Keratinocyte (primary cell): ENCODE data around the gene JAG2. TPM values are rescaled to one million over a fixed set of nuclear protein-coding genes. Genes with fewer than 3 reads are reported as not detected.

Experiments
- DNase-seq: peaks from one replicate; pipeline ENCODE4 v3.0.0-alpha.2; 2011; ENCODE audit warnings: low read depth, missing footprints, low spot score
- FAIRE-seq: peaks from 2 replicates; lab custom pipeline; 2011; peaks lifted over from hg19 to GRCh38; lab: Jason Lieb, UNC
- H2AFZ ChIP-seq: 2 replicates; pipeline ENCODE4 v1.6.0; 2012; ENCODE audit warnings: low read length, control low read depth, inconsistent platforms; ENCODE audit not compliant: control insufficient read depth
- H3K27ac ChIP-seq: 2 replicates; pipeline ENCODE4 v1.5.1; 2011; ENCODE audit warnings: low read length; ENCODE audit not compliant: control insufficient read depth, insufficient read depth
- H3K27me3 ChIP-seq: 3 replicates; pipeline ENCODE4 v1.6.0; 2011; ENCODE audit warnings: low read length; ENCODE audit not compliant: control insufficient read depth, insufficient read depth; ENCODE audit errors: extremely low read depth
- H3K36me3 ChIP-seq, 2 experiments: 2 replicates in 1 of 2; 3 replicates in 1 of 2; pipeline ENCODE4 v1.5.1; 2011; ENCODE audit warnings: low read length in 2 of 2, mild to moderate bottlenecking in 1 of 2; ENCODE audit not compliant: control insufficient read depth in 2 of 2, insufficient read depth in 2 of 2; ENCODE audit errors: extremely low read depth in 1 of 2
- H3K4me1 ChIP-seq: 3 replicates; pipeline ENCODE4 v1.5.1; 2011; ENCODE audit warnings: low read length; ENCODE audit not compliant: control insufficient read depth, insufficient read depth; ENCODE audit errors: extremely low read depth
- H3K4me2 ChIP-seq: 3 replicates; pipeline ENCODE4 v1.6.0; 2011; ENCODE audit warnings: low read depth, low read length; ENCODE audit not compliant: control insufficient read depth, insufficient read depth; ENCODE audit errors: extremely low read depth
- H3K4me3 ChIP-seq, 3 experiments: fragments of 200-600 bp in 1 of 3; sonication (generic) in 1 of 3; 2 replicates in 2 of 3; 3 replicates in 1 of 3; pipeline ENCODE4 v1.5.1; 2011 to 2016; ENCODE audit warnings: low read length in 3 of 3, mild to moderate bottlenecking in 3 of 3, control low read depth in 2 of 3, inconsistent platforms in 1 of 3, low read depth in 1 of 3, mixed read lengths in 1 of 3, mixed run types in 1 of 3, moderate library complexity in 1 of 3; ENCODE audit not compliant: control insufficient read depth in 2 of 3, insufficient read depth in 2 of 3; ENCODE audit errors: extremely low read depth in 1 of 3
- H3K79me2 ChIP-seq: 2 replicates; pipeline ENCODE4 v1.6.0; 2012; ENCODE audit warnings: low read length; ENCODE audit not compliant: control insufficient read depth, insufficient read depth
- H3K9ac ChIP-seq: 3 replicates; pipeline ENCODE4 v1.6.0; 2011; ENCODE audit warnings: low read length; ENCODE audit not compliant: control insufficient read depth, insufficient read depth; ENCODE audit errors: extremely low read depth
- H3K9me1 ChIP-seq: 3 replicates; pipeline ENCODE4 v1.6.0; 2011; ENCODE audit warnings: low read length; ENCODE audit not compliant: control insufficient read depth, insufficient read depth; ENCODE audit errors: extremely low read depth
- H3K9me3 ChIP-seq: 2 replicates; pipeline ENCODE4 v1.5.1; 2012; ENCODE audit warnings: low read depth, low read length; ENCODE audit not compliant: control insufficient read depth
- H4K20me1 ChIP-seq: 3 replicates; pipeline ENCODE4 v1.6.0; 2011; ENCODE audit warnings: low read length; ENCODE audit not compliant: control insufficient read depth, insufficient read depth; ENCODE audit errors: extremely low read depth
- EZH2 ChIP-seq: IDR thresholded peaks from one replicate; pipeline ENCODE4 v1.6.1; 2012; ENCODE audit warnings: inconsistent platforms, mild to moderate bottlenecking, low read length, moderate library complexity
- dilution Hi-C: fragments of 300-500 bp; cut with MboI; formaldehyde crosslinking; loops from one replicate; pipeline ENCODE4 v1.7.0; 2020; ENCODE audit warnings: low sequenced_read_pairs; ENCODE audit not compliant: extremely low pct_ligation_motif_present
- polyA plus RNA-seq, 5 experiments: library from polyadenylated mRNA; depleted of rRNA in 3 of 5; stranded (reverse) in 3 of 5; stranded (forward) in 1 of 5; unstranded in 1 of 5; fragments of >200 nt; gene quantifications; 1 replicate in 1 of 5; 2 replicates in 3 of 5; 3 replicates in 1 of 5; pipeline versions ENCODE4 v1.2.1 to v1.2.3, GENCODE V29; 2011 to 2012; ENCODE audit warnings: missing spikeins in 2 of 5, low read depth in 1 of 5, low replicate concordance in 1 of 5
- TF ChIP-seq, protein P1 (sequence below), 3 experiments: IDR thresholded peaks in 1 of 3; conservative IDR thresholded peaks in 1 of 3; optimal IDR thresholded peaks in 1 of 3; 2 replicates in 2 of 3; 3 replicates in 1 of 3; pipeline versions ENCODE3 to v1.5.1; 2011; ENCODE audit warnings: low read length in 3 of 3, mild to moderate bottlenecking in 3 of 3, moderate library complexity in 2 of 3, control low read depth in 1 of 3, inconsistent platforms in 1 of 3; ENCODE audit not compliant: insufficient read depth in 2 of 3; ENCODE audit errors: extremely low read depth in 1 of 3

Gene JAG2
- polyA plus RNA-seq, 1 donor (not counting 4 experiments of a cell fraction or from before 2014, with no cell fraction given) = 28.3 TPM

DNA sequence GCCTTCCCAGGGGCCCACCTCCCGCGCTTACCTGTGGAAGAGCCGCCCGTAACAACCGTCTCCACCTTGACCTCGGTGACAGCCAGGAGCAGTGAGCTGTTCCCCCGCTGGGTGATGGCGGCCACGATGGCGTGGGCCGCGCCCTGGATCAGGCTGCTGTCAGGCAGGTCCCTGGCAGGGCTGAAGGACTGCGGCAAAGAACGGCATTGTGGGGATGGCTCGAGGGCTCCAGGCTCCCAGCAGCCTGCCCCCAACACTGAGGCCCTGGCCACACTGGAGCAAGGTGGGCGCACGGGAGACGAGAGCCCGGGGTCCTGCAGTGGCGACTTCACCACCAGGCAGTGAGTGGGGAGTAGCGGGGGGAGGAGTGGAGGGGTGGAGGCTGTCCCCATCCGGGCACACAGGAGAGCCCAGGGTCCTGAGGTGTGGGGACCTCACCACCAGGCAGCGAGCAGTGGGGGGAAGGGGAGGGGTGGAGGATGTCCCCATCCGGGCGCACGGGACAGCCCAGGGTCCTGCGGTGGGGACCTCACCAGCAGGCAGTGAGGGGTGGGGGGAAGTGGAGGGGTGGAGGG is 25.0 kb downstream of the JAG2 start:
- DNase-seq (no peak), FAIRE-seq (no peak)
- Histone ChIP-seq H3K36me3 (peaks cover 27 to 32% of the 10 kb centered on the region in 2 experiments), H3K9me3 (peaks cover 7% of the 10 kb centered on the region), H2AFZ (no peak overlapping the region), H3K4me2 (no peak overlapping the region), H3K4me1 (no peaks in the 10 kb centered on the region), H3K27me3 (no peaks in the 10 kb centered on the region), H3K27ac (no peak overlapping the region), H3K4me3 (no peak overlapping the region), H3K79me2 (no peaks in the 10 kb centered on the region), H3K9ac (no peak overlapping the region), H3K9me1 (no peaks in the 10 kb centered on the region), H4K20me1 (no peaks in the 10 kb centered on the region)
- dilution Hi-C loops = no loop called here
- TF ChIP-seq, protein P1, sequence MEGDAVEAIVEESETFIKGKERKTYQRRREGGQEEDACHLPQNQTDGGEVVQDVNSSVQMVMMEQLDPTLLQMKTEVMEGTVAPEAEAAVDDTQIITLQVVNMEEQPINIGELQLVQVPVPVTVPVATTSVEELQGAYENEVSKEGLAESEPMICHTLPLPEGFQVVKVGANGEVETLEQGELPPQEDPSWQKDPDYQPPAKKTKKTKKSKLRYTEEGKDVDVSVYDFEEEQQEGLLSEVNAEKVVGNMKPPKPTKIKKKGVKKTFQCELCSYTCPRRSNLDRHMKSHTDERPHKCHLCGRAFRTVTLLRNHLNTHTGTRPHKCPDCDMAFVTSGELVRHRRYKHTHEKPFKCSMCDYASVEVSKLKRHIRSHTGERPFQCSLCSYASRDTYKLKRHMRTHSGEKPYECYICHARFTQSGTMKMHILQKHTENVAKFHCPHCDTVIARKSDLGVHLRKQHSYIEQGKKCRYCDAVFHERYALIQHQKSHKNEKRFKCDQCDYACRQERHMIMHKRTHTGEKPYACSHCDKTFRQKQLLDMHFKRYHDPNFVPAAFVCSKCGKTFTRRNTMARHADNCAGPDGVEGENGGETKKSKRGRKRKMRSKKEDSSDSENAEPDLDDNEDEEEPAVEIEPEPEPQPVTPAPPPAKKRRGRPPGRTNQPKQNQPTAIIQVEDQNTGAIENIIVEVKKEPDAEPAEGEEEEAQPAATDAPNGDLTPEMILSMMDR (optimal IDR thresholded peaks at IDR 0.05 in 1 of 3, IDR thresholded peaks at IDR 0.05 in 1 of 3, conservative IDR thresholded peaks at IDR 0.05 in 1 of 3; ENCODE audit: extremely low read depth in 1 of 3, insufficient read depth in 2 of 3, low read length in 3 of 3) = no peak
- TF ChIP-seq EZH2 = no peak

- dilution Hi-C loops = no loop called here
- no peak for FAIRE-seq
- H3K36me3 ChIP-seq = peaks cover 27 to 32% of the 10 kb centered on the region in 2 experiments
Observed at GRCh38 chr14:105142651-105143450, 25.7 kb downstream of the JAG2 start.

More at GRCh38 chr14:105142651-105143450, 25.7 kb downstream of the JAG2 start:
- no peak overlapping the region for H3K27ac ChIP-seq
- H3K4me3 ChIP-seq = no peak overlapping the region
- H3K4me2 ChIP-seq = no peak overlapping the region
- no peak for DNase-seq
- H3K9ac ChIP-seq = no peak overlapping the region
- no peaks in the 10 kb centered on the region for H3K27me3 ChIP-seq
- TF ChIP-seq EZH2 = no peak
- TF ChIP-seq, protein P1 (optimal IDR thresholded peaks at IDR 0.05 in 1 of 3, IDR thresholded peaks at IDR 0.05 in 1 of 3, conservative IDR thresholded peaks at IDR 0.05 in 1 of 3; ENCODE audit: extremely low read depth in 1 of 3, insufficient read depth in 2 of 3, low read length in 3 of 3) = no peak
- no peaks in the 10 kb centered on the region for H3K4me1 ChIP-seq
- H3K9me3 ChIP-seq = peaks cover 7% of the 10 kb centered on the region
- no peak overlapping the region for H2AFZ ChIP-seq
- H4K20me1 ChIP-seq = no peaks in the 10 kb centered on the region
- no peaks in the 10 kb centered on the region for H3K79me2 ChIP-seq
- no peaks in the 10 kb centered on the region for H3K9me1 ChIP-seq
